ENCODE data around the gene BAZ1B.

BAZ1B gene

GRCh38 chr7:73451780-73452398 is 70.2 kb downstream of the BAZ1B start:
- no peaks in the 10 kb centered on the region for H3K4me1 ChIP-seq (ENCODE audit: control insufficient read depth, insufficient read depth, low read length)
- ChIA-PET CTCF (interaction anchor here (0.6 to 2.9 kb wide), 33 partner anchors 8 to 144 kb away, joined by 3 to 40 read pairs (median 5); partner anchors contain the start of gene NSUN5), POLR2A (no interaction called here)
- TF ChIP-seq CTCF (tag by site-specific recombination; IDR thresholded peaks at IDR 0.05) (peak; percentile 22; the same call in 1 of the 2 replicates), ZNF768 (tag by site-specific recombination; IDR thresholded peaks at IDR 0.05) (no peak), ZNF18 (tag by site-specific recombination; IDR thresholded peaks at IDR 0.05) (no peak), ZNF221 (tag by site-specific recombination; IDR thresholded peaks at IDR 0.05; ENCODE audit: borderline replicate concordance) (no peak), ZNF292 (tag by site-specific recombination; IDR thresholded peaks at IDR 0.05; ENCODE audit: borderline replicate concordance, low read depth) (no peak), YY1 (tag by site-specific recombination; IDR thresholded peaks at IDR 0.05) (no peak), TSHZ1 (tag by site-specific recombination; IDR thresholded peaks at IDR 0.05; ENCODE audit: borderline replicate concordance) (no peak), ZNF785 (tag by site-specific recombination; IDR thresholded peaks at IDR 0.05) (no peak), ZNF24 (tag by site-specific recombination; IDR thresholded peaks at IDR 0.05) (no peak), ZNF670 (tag by site-specific recombination; IDR thresholded peaks at IDR 0.05; ENCODE audit: low read depth) (no peak), ZNF133 (tag by site-specific recombination; IDR thresholded peaks at IDR 0.05) (no peak), ZNF341 (tag by site-specific recombination; IDR thresholded peaks at IDR 0.05; ENCODE audit: low read depth) (no peak), ZNF654 (tag by site-specific recombination; IDR thresholded peaks at IDR 0.05; ENCODE audit: low read depth) (peak; percentile 75), ZNF416 (tag by site-specific recombination; IDR thresholded peaks at IDR 0.05) (no peak), HIC1 (tag by site-specific recombination; IDR thresholded peaks at IDR 0.05) (no peak), ZNF184 (tag by site-specific recombination; IDR thresholded peaks at IDR 0.05) (no peak), SP3 (tag by site-specific recombination; IDR thresholded peaks at IDR 0.05) (no peak), OSR2 (tag by site-specific recombination; IDR thresholded peaks at IDR 0.05) (no peak), ZNF664 (tag by site-specific recombination; IDR thresholded peaks at IDR 0.05) (0 out of 2 replicates have a peak, but pooled peaks have one; percentile 28), ZNF610 (tag by site-specific recombination; IDR thresholded peaks at IDR 0.05; ENCODE audit: borderline replicate concordance) (no peak), GLI2 (tag by site-specific recombination; IDR thresholded peaks at IDR 0.05; ENCODE audit: borderline replicate concordance, low read depth) (no peak), ZNF19 (tag by site-specific recombination; IDR thresholded peaks at IDR 0.05; ENCODE audit: low read depth) (no peak), ZNF645 (tag by site-specific recombination; IDR thresholded peaks at IDR 0.05) (no peak)
- no peak overlapping the region for H3K4me3 ChIP-seq (ENCODE audit: low read depth, low read length)
- H3K9me3 ChIP-seq (ENCODE audit: control insufficient read depth, insufficient read depth, low read depth, low read length) = no peaks in the 10 kb centered on the region
- H3K27ac ChIP-seq (ENCODE audit: extremely low read depth, low read depth, low read length) = no peak overlapping the region
- peaks cover 81 to 86% of the 10 kb centered on the region in 2 experiments for H3K36me3 ChIP-seq (ENCODE audit: control insufficient read depth in 2 of 2, insufficient read depth in 1 of 2, low read length in 2 of 2)

All from HEK293 (cell line).